Retinal pigment epithelial cell (primary cell): ENCODE data around the gene OR2L13.

ENCODE experiments used
- DNase-seq: peaks from one replicate; pipeline ENCODE4 v3.0.0-alpha.2; 2010; ENCODE audit warnings: low read depth
- H3K4me3 ChIP-seq: 2 replicates; pipeline ENCODE4 v1.5.1; 2011; ENCODE audit warnings: mild to moderate bottlenecking, low read length, control low read depth, moderate library complexity
- CTCF ChIP-seq: conservative IDR thresholded peaks from 2 replicates; pipeline ENCODE4 v1.5.1; 2011; ENCODE audit warnings: low read depth, low read length, control low read depth, inconsistent platforms

The OR2L13 gene

GRCh38 chr1:248094884-248095283 lies at the start of gene OR2L13:
OR2L13 (plus strand) TSS chr1:248095184; CDS start chr1:248099376, 4,192 bp downstream.
- H3K4me3 ChIP-seq, result no peak within 1 kb of the TSS
- no peak for TF ChIP-seq CTCF
- DNase-seq, result no peak

GRCh38 chr1:248045209-248045608 lies 49.8 kb upstream of the OR2L13 start:
- DNase-seq, result no peak
- H3K4me3 ChIP-seq, result no peak overlapping the region
- TF ChIP-seq CTCF, result no peak

- TF ChIP-seq CTCF, result no peak
These were observed 48.4 kb upstream of the OR2L13 start, which contains the start of gene OR2L3 for GRCh38 chr1:248046536-248046935. OR2L3 (plus strand) TSS chr1:248046836; CDS start chr1:248060682, 13,846 bp downstream.

GRCh38 chr1:248047008-248047407 lies 48.0 kb upstream of the OR2L13 start:
- TF ChIP-seq CTCF, result no peak
- no peak overlapping the region for H3K4me3 ChIP-seq

More at GRCh38 chr1:248046536-248046935, 48.4 kb upstream of the OR2L13 start, which contains the start of gene OR2L3:
- DNase-seq, result no peak
- H3K4me3 ChIP-seq, result no peak within 1 kb of the TSS

GRCh38 chr1:248054671-248055070 lies 40.3 kb upstream of the OR2L13 start:
- DNase-seq, result no peak
- TF ChIP-seq CTCF, result no peak
- H3K4me3 ChIP-seq, result no peak overlapping the region

More at GRCh38 chr1:248047008-248047407, 48.0 kb upstream of the OR2L13 start:
- DNase-seq, result no peak

- DNase-seq, result no peak
- TF ChIP-seq CTCF, result no peak
- H3K4me3 ChIP-seq, result no peak overlapping the region
These were observed 39.7 kb upstream of the OR2L13 start for GRCh38 chr1:248055261-248055660.

- no peak overlapping the region for H3K4me3 ChIP-seq
- no peak for DNase-seq
- TF ChIP-seq CTCF, result no peak
These were observed 29.9 kb upstream of the OR2L13 start for GRCh38 chr1:248065071-248065470.
